Calu3 (cell line): ENCODE measurements around the gene LZTR1. TPM values are rescaled to one million over a fixed set of nuclear protein-coding genes. Genes with fewer than 3 reads are reported as not detected.
A peak's percentile ranks its signal among the peaks of the same experiment; 100 is the strongest.

Source experiments
- BruUV-seq: library from RNA; stranded (reverse); fragments of 400-500 nt; replicated peaks from 2 replicates; lab custom pipeline; 2021; lab: Mats Ljungman, UMichigan
- CTCF ChIA-PET: fragments of 300-600 bp; sonication (Branson Sonifier 250); formaldehyde crosslinking; loops from one replicate; lab custom pipeline; 2022; ENCODE audit warnings: antibody characterized with exemption; lab: Charles Lee
- DNase-seq: peaks from one replicate; pipeline ENCODE4 v3.0.0; 2022
- H3K27ac Mint-ChIP-seq: one replicate; pipeline ENCODE4 v1.8.0; 2022; ENCODE audit warnings: mixed read lengths; ENCODE audit not compliant: unreplicated experiment
- H3K27me3 Mint-ChIP-seq: one replicate; pipeline ENCODE4 v1.8.0; 2022; ENCODE audit warnings: mixed read lengths; ENCODE audit not compliant: unreplicated experiment
- H3K36me3 Mint-ChIP-seq: one replicate; pipeline ENCODE4 v1.8.0; 2022; ENCODE audit warnings: mild to moderate bottlenecking, moderate library complexity, mixed read lengths; ENCODE audit not compliant: insufficient read depth, unreplicated experiment
- H3K4me1 Mint-ChIP-seq: one replicate; pipeline ENCODE4 v1.8.0; 2022; ENCODE audit warnings: mild to moderate bottlenecking, low read depth, mixed read lengths; ENCODE audit not compliant: unreplicated experiment
- H3K4me3 Mint-ChIP-seq: one replicate; pipeline ENCODE4 v1.8.0; 2022; ENCODE audit warnings: mild to moderate bottlenecking, low read depth, moderate library complexity, mixed read lengths; ENCODE audit not compliant: unreplicated experiment
- H3K9me3 Mint-ChIP-seq: one replicate; pipeline ENCODE4 v1.8.0; 2022; ENCODE audit warnings: low read depth, mixed read lengths; ENCODE audit not compliant: unreplicated experiment
- CTCF ChIP-seq: fragments of 200-600 bp; IDR thresholded peaks from one replicate; pipeline ENCODE4 v1.8.0; 2022; ENCODE audit warnings: antibody characterized with exemption; ENCODE audit not compliant: unreplicated experiment
- intact Hi-C: fragments of 100-400 bp; cut with micrococcal nuclease; formaldehyde crosslinking; loops from one replicate; pipeline ENCODE4 v1.10.0; 2022; ENCODE audit not compliant: unreplicated experiment
- total RNA-seq: library from RNA; stranded (reverse); gene quantifications from 2 replicates; pipeline ENCODE4 v1.2.3, GENCODE V29; 2022

Gene LZTR1
- total RNA-seq, 1 experiment from 2014 or later = 55.4 TPM

DNA sequence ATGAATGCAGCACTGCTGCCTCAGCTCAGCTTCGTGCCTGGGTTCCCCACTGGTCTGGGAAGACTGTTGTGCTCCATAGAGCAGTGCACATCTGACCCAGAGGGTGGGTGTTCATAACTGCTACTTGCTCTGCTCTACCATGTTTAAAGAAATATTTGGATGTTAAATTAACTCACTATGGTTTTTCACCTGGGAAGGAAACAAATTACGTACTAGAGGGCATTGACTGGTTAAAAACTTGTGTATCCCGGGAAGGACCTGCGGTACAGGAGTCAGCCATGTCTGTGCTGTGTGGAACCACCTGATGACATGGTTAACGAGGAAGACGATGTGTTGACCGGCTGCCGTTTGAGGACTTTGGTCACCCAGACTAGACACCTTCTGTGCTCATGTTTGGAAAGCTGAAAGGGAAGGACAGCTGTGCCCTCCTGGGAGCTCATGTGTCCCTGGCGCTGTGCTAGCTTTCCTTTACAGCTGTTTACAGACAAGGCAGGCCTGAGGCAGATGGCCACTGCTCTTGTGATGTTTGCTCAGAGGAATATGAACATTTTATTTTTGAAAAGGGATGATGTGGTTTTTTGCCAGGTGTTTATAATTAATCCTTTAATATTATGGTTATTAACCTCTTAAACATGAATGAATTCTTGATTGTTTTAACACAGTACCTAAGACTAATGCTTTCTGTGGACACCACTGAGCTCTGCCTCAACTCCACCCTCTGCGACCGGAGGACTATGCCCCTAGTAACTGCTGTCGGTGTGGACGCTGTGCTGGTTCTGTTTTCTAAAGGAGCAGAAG is 29.4 kb upstream of the LZTR1 start:
- no TSS peak for BruUV-seq

GRCh38 chr22:20953342-20953608 is 28.8 kb upstream of the LZTR1 start:
- no peak for TF ChIP-seq CTCF
- peaks cover 60% of the 10 kb centered on the region for H3K4me1 Mint-ChIP-seq
- no peak for DNase-seq
- no peaks in the 10 kb centered on the region for H3K27me3 Mint-ChIP-seq
- H3K36me3 Mint-ChIP-seq = peaks cover 79% of the 10 kb centered on the region
- CTCF ChIA-PET = interaction anchor here (1.5 to 3.4 kb wide), 4 partner anchors 8 to 67 kb away, joined by 8 to 26 read pairs (median 16); partner anchors contain the start of gene CRKL
- no TSS peak for BruUV-seq
- H3K4me3 Mint-ChIP-seq = no peak overlapping the region
- no peak overlapping the region for H3K27ac Mint-ChIP-seq
- H3K9me3 Mint-ChIP-seq = no peaks in the 10 kb centered on the region
- intact Hi-C loops = loop anchor here (5.0 kb wide), 1 partner anchor 36 kb away; the partner anchor contains the start of gene CRKL

More for the DNA sequence above, 29.4 kb upstream of the LZTR1 start:
- no peaks in the 10 kb centered on the region for H3K27me3 Mint-ChIP-seq
- CTCF ChIA-PET = interaction anchor here (0.7 to 3.4 kb wide), 6 partner anchors 9 to 150 kb away, joined by 3 to 26 read pairs (median 10); partner anchors contain the start of gene CRKL
- DNase-seq = no peak
- H3K4me3 Mint-ChIP-seq = peak overlapping the region; percentile 38
- intact Hi-C loops = loop anchor here (5.0 kb wide), 1 partner anchor 35 kb away; the partner anchor contains the start of gene CRKL
- H3K9me3 Mint-ChIP-seq = no peaks in the 10 kb centered on the region
- no peak for TF ChIP-seq CTCF
- peaks cover 73% of the 10 kb centered on the region for H3K36me3 Mint-ChIP-seq
- H3K27ac Mint-ChIP-seq = peak overlapping the region; percentile 71
- H3K4me1 Mint-ChIP-seq = peaks cover 55% of the 10 kb centered on the region

- H3K36me3 Mint-ChIP-seq = peaks cover 81% of the 10 kb centered on the region
- H3K4me3 Mint-ChIP-seq = peak overlapping the region; percentile 24
- no peak for DNase-seq
- H3K4me1 Mint-ChIP-seq = peaks cover 62% of the 10 kb centered on the region
- no TSS peak for BruUV-seq
- no peaks in the 10 kb centered on the region for H3K27me3 Mint-ChIP-seq
- no peaks in the 10 kb centered on the region for H3K9me3 Mint-ChIP-seq
- intact Hi-C loops = loop anchor here (5.0 kb wide), 1 partner anchor 37 kb away; the partner anchor contains the start of gene CRKL
- H3K27ac Mint-ChIP-seq = peak overlapping the region; percentile 72
- no peak for TF ChIP-seq CTCF
- CTCF ChIA-PET = interaction anchor here (3.4 kb wide), 1 partner anchor 36 kb away, joined by 19 read pairs; the partner anchor contains the start of gene CRKL
Observed at GRCh38 chr22:20953668-20954500, 28.2 kb upstream of the LZTR1 start.

DNA sequence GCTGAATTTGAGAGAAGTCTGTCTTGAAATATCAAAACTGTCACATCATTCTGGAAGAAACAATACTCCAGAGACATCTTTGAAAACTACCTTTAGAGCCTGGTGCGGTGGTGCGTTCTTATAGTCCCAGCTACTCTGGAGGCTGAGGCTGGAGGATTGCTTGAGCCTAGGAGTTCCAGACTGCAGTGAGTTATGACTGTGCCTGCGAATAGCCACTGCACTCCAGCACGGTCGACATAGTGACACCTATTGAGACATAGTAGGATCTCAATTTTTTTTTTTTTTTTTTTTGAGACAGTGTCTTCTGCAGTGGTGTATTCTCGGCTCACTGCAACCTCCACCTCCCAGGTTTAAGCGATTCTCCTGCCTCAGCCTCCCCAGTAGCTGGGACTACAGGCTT is 26.5 kb upstream of the LZTR1 start:
- no TSS peak for BruUV-seq
- peaks cover 47% of the 10 kb centered on the region for H3K4me1 Mint-ChIP-seq
- no peak for DNase-seq

More for the DNA sequence above, 26.5 kb upstream of the LZTR1 start:
- CTCF ChIA-PET = interaction anchor here (0.7 to 1.7 kb wide), 3 partner anchors 17 to 70 kb away, joined by 3 to 9 read pairs (median 8); no protein-coding TSS in a partner anchor
- Mint-ChIP-seq H3K36me3 (peaks cover 68% of the 10 kb centered on the region), H3K4me3 (no peak overlapping the region), H3K9me3 (no peaks in the 10 kb centered on the region), H3K27me3 (no peaks in the 10 kb centered on the region), H3K27ac (no peak overlapping the region)
- intact Hi-C loops = no loop called here
- no peak for TF ChIP-seq CTCF
